ENCODE data around the gene CUL9. TPM values are rescaled to one million over a fixed set of nuclear protein-coding genes. Genes with fewer than 3 reads are reported as not detected.

CUL9 gene
- total RNA-seq, 1 donor = 47.7 TPM

GRCh38 chr6:43253401-43253800 is 71.4 kb downstream of the CUL9 start:
- no peak for DNase-seq (ENCODE audit: low read depth in 2 of 3, low spot score in 2 of 3)

GRCh38 chr6:43254138-43254817 is 72.3 kb downstream of the CUL9 start:
- DNase-seq (ENCODE audit: low read depth in 2 of 3, low spot score in 2 of 3) = no peak

- DNase-seq (ENCODE audit: low read depth in 2 of 3, low spot score in 2 of 3) = no peak
Observed at GRCh38 chr6:43254846-43255245, 72.8 kb downstream of the CUL9 start.

- DNase-seq (ENCODE audit: low read depth in 2 of 3, low spot score in 2 of 3) = no peak
Observed at GRCh38 chr6:43255408-43256054, 73.5 kb downstream of the CUL9 start.

- DNase-seq (ENCODE audit: low read depth in 2 of 3, low spot score in 2 of 3) = no peak
Observed at GRCh38 chr6:43256670-43257366, 74.8 kb downstream of the CUL9 start.

GRCh38 chr6:43257367-43258145 is 75.6 kb downstream of the CUL9 start:
- DNase-seq (ENCODE audit: low read depth in 2 of 3, low spot score in 2 of 3) = no peak

- DNase-seq (ENCODE audit: low read depth in 2 of 3, low spot score in 2 of 3) = no peak
Observed at GRCh38 chr6:43258180-43258579, 76.2 kb downstream of the CUL9 start.

GRCh38 chr6:43258807-43259686 is 77.1 kb downstream of the CUL9 start:
- DNase-seq (ENCODE audit: low read depth in 2 of 3, low spot score in 2 of 3) = no peak

GRCh38 chr6:43260791-43261190 is 78.8 kb downstream of the CUL9 start:
- DNase-seq (ENCODE audit: low read depth in 2 of 3, low spot score in 2 of 3) = no peak

- DNase-seq (ENCODE audit: low read depth in 2 of 3, low spot score in 2 of 3) = no peak
Observed at GRCh38 chr6:43261198-43261597, 79.2 kb downstream of the CUL9 start.

GRCh38 chr6:43262000-43262779 is 80.2 kb downstream of the CUL9 start:
- DNase-seq (ENCODE audit: low read depth in 2 of 3, low spot score in 2 of 3) = no peak

GRCh38 chr6:43262780-43263313 is 80.9 kb downstream of the CUL9 start:
- DNase-seq (ENCODE audit: low read depth in 2 of 3, low spot score in 2 of 3) = no peak

GRCh38 chr6:43263314-43264178 is 81.5 kb downstream of the CUL9 start:
- DNase-seq (ENCODE audit: low read depth in 2 of 3, low spot score in 2 of 3) = peak in 2 of 3 donors; percentile 73 to 85

- DNase-seq (ENCODE audit: low read depth in 2 of 3, low spot score in 2 of 3) = no peak
Observed at GRCh38 chr6:43264599-43265145, 82.7 kb downstream of the CUL9 start.

GRCh38 chr6:43265564-43265963 is 83.6 kb downstream of the CUL9 start:
- DNase-seq (ENCODE audit: low read depth in 2 of 3, low spot score in 2 of 3) = no peak

- DNase-seq (ENCODE audit: low read depth in 2 of 3, low spot score in 2 of 3) = no peak
Observed at GRCh38 chr6:43267619-43268354, 85.8 kb downstream of the CUL9 start.

GRCh38 chr6:43268355-43268700 is 86.3 kb downstream of the CUL9 start:
- DNase-seq (ENCODE audit: low read depth in 2 of 3, low spot score in 2 of 3) = no peak
